ENCODE data around the gene SORCS3.

Gene SORCS3

DNA sequence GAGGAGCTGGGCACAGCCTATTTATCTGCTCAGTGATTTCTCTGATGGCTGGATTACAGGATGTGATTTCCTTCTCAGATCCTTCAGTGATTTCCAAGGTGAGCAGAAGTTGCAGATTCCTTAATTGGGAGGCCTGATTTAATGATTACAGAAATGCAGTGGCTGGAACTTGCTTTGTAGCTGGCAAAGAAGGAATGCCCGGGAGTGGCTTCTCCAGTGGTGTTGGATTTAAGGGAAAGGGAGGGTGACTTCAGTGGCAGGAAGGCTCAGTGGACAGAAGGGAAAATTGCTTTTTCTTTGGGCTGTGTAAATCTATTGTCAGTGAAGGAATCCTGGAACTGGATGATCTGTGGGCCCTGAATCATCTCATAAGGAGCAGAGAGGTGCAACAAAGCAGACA, 5.1 kb downstream of the SORCS3 start:
- no peak for DNase-seq

DNA sequence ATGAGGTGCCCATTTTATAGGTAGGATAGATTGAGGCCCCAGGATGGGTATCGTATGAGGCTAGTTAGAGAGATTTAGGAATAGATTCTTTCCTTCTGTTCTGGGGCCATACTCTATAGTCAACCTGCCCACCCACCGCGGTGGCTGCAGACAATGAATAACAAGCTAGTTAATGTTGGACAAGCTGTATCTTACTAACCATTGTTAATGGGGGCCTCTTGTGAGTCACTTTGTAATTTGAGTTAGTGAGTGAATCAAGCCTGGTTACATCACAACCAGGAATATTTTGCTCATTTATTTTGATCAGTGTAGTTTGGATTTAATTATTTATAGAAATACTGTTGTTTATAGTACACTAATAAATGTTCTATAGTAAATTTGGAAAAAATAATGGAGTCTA, 7.3 kb downstream of the SORCS3 start:
- DNase-seq, result no peak

DNA sequence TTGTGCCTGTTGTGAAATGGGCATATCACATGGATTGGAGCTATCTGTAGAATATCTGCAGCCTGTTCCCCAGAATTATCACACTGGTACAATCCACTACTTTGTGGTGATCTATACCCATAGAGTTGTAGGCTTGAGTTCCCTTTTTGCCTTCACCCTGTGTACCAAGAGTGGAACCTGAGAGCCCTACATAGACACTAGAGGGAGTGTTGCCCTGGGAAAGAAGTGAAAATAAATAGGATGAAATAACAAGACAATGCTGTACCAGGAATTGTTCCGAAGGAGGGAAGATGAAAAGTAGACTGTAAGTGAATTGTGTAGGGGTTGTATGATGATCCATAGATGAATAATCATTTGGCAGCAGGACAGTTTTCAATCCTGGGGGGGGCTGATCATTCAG, 9.0 kb downstream of the SORCS3 start:
- DNase-seq, result no peak

- no peak for DNase-seq
These were observed 9.7 kb downstream of the SORCS3 start for GRCh38 chr10:104650635-104651331.

DNA sequence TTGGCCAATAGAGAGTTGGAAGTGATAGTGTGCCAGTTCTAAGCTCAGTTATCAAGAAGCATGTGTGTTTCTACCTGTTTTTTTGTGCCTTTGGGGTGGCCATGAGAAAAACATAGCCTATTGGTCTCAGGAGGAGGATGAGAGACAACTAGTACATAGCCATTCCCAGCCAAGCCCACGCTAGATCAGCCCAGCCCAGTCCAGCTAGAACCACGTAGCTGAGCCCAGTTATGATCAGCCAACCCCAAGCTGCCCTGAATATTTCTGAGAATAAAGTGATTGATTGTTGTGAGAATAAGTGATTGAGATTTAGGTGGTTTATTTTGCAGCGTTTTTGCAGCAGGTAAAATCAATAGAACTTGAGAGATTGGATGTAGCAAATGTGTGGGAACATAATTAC, 15.9 kb downstream of the SORCS3 start:
- no peak for DNase-seq

- no peak for DNase-seq
These were observed 16.4 kb downstream of the SORCS3 start for GRCh38 chr10:104657457-104657856.

DNA sequence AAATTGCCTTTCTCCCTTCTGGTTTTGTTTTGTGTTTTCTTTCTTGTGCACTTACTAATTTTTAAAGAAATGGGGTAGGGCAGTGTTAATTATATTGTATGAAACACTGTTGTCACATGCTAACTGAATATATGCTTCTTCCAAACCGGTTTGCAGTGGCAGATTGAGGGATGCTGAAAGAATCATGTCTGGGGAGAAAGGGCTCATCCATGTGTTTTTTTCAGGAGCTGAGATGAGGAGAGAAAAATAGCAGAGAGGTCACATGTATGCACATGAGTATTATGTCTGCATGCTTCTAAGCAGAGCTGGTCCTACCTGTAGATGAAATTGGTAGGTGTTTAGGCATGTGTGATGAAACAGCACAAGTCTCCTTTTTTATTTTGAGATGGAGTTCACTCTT, 17.0 kb downstream of the SORCS3 start:
- no peak for DNase-seq

DNA sequence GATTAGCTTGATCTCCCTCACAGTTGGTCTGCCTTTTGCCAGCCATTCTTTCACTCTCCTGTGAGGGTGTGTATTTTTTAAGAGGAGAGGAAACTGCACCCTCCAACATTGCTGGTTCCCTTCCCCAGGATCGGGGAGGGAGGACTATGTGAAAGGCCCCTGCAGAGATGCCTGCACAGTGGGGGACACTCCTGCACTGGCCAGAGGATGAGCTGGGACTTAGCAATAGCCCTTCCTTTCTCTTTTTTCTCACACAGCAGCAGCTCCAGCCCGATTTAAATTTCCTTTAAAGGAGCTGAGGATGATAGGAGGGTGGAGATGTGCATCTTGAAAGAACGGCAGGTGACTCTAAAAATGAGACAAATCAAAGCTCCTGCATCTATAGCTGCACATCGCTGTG, 18.7 kb downstream of the SORCS3 start:
- no peak for DNase-seq

- DNase-seq, result no peak
These were observed 22.0 kb downstream of the SORCS3 start for GRCh38 chr10:104663076-104663475.

- DNase-seq, result no peak
These were observed 22.5 kb downstream of the SORCS3 start for GRCh38 chr10:104663563-104663962.

- DNase-seq, result no peak
These were observed 23.1 kb downstream of the SORCS3 start for GRCh38 chr10:104664205-104664604.

GRCh38 chr10:104665174-104665573, 24.1 kb downstream of the SORCS3 start:
- DNase-seq, result no peak

DNA sequence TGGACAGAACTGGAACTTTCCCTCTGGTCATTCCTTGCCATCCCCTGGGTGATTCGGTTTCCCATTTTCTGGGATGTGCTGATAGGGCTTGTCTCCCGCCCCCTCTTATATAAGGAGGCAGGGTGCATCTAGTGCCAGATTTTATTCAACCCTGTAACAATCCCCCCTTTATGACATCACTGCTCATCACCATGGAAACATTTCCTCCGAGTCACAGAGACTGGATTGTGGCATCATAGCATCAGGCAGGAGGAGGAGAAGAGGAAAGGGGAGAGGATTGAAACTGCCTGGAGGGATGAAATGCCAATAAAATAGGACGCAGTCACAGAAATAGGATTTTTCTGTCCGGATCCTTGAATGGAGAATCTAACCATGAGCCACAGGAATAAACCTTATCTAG, 25.0 kb downstream of the SORCS3 start:
- no peak for DNase-seq

DNA sequence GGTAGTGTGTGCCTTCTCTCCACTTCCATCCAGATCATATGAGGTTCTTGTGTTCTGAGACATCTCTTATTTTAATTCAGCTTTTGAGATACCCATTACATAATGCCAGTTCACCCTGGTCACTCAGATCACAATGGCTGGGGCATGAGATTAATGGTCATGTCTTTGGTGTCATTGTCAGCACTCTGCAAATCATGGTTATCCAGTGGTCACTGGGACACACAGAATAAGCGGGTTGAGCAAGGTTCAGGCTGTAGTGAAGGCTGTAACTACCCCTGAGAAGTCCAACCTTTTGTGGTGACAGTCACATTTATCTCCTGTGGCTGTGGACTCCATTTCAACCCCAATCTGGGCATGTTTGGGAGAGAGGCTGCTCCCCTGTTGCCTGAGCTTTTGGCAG, 35.8 kb downstream of the SORCS3 start:
- no peak for DNase-seq

DNA sequence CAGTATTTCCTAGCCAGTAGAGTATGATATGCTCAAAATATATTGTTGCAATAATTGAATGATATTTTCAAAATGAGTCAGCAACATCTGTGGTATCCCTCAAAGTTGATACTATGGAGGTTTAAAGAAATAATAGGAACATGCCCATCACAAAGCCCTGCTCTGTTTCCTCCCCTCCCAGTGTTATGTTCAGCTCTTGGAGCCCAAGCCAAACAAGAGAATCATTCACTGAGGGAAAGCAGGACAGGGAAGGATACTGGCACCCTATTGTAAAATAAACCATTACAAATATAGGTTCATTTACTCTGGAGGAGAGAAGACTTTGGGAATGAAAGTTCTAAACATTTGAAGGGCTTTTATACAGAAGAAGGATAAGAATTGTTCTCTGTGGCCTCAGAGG, 37.6 kb downstream of the SORCS3 start:
- no peak for DNase-seq

- peak; percentile 41 for DNase-seq
These were observed 39.6 kb downstream of the SORCS3 start for GRCh38 chr10:104680467-104681401.

DNA sequence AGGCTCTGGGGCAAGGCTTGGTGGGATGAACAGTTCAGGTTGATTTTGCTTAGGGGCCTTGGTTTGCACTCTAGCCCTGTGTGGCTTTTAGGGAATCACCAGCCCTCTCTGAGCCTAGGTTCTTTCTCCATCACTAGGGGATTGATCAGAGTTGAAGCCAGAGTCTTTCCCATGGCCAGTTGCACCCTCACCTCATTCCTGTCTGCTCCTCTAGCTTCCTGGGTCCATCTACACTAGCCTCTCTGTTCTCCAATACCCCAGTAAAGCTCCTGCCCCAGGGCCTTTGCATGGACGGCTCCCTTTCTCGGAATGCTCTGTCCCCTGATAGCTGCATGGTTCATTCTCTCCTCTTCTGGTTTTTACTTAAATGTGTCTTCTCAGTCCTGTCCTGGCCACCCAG, 40.4 kb downstream of the SORCS3 start:
- DNase-seq, result no peak

DNA sequence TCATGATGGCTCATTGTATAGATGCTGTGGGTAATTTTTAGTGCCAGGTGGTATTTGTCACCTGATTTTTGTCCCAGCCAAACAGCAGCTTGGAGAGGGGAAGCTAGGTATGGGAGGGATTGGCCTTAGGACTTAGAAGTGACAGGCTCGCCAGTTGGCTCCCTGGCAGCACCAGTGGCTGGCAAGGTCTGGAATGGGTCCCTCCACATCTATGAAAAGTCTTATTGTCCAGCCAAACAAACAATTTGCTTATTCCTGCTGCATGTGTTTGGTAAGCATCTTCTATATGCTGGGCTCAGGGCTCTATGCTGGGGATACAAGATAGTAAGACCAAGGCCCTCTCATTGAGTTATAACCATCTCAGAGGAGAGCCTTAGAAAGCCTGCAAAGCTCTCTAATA, 42.5 kb downstream of the SORCS3 start:
- DNase-seq, result no peak

DNA sequence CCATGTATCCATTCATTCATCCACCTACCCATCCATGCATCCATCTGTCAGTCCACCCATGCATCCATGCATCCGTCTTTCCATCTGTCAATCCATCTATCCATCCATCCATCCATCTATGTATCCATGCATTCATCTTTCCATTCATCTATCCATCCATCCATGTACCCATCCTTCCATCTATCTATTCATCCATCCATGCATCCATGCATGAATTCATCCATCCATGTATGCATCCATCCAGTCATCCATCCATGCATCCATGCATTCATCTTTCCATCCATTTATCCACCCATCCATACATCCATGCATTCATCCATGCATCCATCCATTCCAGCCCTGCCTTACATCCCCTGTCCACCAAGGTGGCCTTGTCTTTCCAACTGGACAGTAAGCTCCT, 45.7 kb downstream of the SORCS3 start:
- DNase-seq, result no peak

DNA sequence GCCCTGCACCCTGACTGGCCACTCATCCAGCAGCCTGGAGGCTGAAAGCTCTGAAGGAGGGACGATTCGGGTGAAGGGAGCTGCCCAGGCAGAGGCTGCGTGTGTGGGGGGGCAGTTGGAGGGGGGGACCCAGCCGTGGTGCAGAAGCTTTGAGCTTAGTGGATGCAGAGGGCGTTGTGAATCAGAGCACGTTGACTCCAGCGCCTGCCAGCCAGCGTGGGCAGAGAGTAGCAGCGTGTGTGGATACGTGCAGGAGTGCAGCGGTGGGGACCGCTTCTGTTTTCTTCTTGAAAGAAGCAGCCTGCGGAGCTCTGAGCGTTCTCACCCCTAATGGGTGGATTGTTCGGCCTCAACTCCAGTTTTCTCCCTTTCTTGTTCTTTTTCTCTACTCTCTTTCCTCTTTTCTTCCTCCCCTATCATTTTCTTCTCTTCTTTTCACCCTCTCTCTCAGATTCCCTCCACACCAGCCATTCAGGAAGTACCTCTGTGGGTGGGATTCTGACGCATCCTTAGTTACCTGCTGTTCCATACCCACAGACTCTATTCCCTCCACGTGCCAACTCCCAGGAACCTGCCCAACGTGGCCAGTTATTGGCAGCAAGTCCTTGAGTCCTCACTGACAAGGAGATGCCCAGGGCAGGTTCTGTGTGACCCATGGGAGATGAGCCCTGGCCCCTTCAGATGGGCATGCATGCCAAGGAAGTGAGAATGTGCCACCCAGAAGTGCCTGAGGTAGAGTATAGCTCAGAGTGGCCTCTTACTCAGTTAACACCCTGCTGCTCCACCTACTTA, 47.4 kb downstream of the SORCS3 start:
- DNase-seq, result no peak

GRCh38 chr10:104689105-104689504, 48.0 kb downstream of the SORCS3 start:
- no peak for DNase-seq

- no peak for DNase-seq
These were observed 48.5 kb downstream of the SORCS3 start for GRCh38 chr10:104689547-104689946.

DNA sequence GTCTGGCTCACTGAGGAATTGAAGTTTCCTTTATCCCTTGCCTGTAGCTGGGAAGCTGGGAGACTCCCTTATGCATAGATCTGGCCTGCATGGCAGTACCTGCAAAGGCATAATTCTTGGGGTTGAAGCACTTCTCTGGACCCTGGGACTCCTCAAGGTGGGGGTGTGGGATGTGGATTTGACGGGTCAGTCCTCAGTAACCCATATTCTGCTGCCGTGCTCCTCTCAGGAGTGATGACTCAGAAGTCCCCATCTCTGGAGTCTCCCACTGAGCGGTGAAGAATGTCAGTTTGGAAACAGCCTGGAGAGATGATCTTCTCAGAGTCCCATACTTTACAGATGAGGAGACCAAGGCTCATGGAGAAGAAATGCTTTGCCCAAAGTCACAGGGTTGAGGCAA, 49.0 kb downstream of the SORCS3 start:
- DNase-seq, result no peak

DNA sequence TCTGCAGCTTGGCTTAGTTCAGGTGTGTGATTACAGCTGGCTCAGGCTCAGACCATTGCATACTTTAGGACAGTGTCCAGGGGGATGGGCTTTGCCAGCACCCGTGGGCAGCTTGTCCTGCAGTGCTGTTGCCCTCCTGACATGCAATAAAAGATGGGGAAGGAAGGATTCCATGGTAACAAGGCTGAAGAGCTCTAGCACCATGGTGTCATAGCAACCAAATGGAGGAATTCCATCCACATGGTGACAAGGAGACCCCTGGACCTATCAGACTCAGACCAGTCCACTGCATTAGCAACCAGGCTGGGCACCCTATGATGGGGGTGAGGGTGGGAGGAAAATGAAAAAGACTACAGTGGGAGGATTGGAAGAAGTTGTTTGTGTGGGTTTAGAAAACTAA, 49.9 kb downstream of the SORCS3 start:
- no peak for DNase-seq
